HG03060 (cell line): Measurements from ENCODE around the gene MSI2.

Source experiments
- ATAC-seq: cut with Tn5 transposase; IDR thresholded peaks from one replicate; pipeline ENCODE4 v1.9.1; 2021; ENCODE audit warnings: low read depth, moderate number of reproducible peaks; ENCODE audit not compliant: unreplicated experiment

Gene MSI2

DNA sequence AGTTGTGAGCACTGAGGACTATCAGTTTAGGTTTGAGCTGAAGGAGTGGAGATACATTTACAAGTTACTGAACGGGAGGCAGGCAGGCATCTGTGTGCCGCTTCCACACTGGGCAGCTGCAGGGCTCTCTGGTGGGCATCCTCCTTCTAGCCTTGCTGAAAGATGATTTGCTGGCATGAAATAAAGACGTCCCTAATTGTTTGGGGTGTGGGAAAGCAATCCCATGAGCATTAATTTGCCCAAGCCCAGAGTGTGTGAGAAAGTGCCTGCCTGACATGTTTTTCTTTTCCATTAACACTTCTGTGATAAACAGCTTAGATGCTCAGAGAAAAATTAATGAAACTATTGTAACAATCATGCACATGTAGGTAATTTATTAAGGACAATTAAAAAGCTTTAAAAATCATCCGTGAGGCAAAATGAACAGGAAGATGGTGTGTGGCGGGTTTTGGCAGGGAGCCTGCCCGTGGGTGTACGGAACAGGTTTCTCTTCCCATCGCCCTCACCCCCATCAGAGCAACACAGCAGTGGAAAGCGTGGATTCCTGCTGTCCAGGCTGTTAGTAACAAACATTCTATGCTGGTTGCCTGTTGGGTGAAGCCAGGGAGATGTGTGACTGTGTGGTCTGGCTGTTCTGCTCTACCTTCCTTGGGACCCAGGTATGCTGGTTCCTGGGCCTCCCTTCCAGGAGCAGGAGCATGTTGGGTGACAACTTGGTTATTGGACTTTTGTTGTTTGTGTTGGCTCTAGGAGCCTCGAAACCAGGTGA is 191.9 kb downstream of the MSI2 start:
- no peak for ATAC-seq

DNA sequence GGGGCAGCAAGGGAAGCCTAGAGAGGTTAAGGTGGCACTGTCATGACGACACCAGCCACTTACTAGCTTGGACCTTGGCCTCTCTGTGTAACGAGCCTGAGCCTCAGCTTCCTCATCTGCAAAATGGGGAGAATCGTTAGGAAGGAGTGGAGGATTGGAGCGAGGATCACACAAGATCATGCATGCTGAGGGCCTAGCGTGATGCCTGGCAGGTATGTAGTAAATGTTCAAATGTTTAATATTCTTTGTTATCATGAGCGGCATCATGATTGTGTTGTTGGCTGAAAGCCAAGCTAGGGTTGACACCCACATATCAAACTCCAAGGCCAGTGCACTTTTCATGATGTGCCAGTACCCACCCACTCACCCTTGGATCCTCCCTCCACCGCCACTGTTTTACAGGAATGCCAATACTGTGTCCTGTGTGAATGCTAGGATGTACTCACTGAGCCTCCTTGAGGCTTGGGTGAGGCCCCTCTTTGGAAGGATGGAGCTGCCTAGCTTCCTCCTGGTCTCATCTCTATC is 192.5 kb downstream of the MSI2 start:
- no peak for ATAC-seq

DNA sequence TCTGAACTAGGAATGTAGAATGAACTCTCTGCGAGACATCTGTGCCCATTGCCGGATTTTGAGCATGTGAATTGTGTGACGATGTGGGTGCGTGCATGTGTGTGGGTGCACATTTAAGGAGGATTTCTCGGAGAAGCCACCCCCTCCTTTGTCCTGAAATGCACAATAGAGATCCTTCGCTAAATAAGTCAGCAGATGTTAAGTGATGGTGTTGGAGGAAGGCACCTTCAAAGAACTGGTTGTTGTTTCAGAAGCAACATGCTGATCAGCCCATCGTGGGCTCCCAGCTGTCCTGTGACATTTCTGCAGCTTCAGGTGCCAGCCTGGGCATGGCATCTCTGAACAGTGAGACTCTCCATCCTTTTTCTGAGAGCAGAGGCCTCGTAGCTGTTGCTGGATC is 194.9 kb downstream of the MSI2 start:
- ATAC-seq = no peak

DNA sequence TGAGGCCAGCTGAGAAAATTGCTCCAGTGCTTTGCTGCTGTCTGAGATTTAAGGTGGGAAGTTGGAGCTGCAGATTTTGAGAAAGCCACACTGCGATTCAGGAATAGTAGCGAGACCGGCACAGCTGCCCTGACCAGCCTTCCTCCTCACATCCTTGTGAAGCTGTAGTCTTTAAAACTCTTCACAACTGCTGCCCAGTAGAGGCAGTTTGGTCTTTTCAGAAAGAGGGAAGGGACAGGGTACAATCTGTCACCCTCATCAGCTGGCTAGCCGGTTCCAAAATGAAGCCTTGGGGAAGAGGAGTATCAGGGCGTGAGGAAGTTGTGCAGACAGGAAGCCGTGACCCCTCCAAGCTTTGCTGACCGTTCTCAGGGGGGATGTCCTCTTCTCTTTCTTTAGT is 195.3 kb downstream of the MSI2 start:
- ATAC-seq = no peak

DNA sequence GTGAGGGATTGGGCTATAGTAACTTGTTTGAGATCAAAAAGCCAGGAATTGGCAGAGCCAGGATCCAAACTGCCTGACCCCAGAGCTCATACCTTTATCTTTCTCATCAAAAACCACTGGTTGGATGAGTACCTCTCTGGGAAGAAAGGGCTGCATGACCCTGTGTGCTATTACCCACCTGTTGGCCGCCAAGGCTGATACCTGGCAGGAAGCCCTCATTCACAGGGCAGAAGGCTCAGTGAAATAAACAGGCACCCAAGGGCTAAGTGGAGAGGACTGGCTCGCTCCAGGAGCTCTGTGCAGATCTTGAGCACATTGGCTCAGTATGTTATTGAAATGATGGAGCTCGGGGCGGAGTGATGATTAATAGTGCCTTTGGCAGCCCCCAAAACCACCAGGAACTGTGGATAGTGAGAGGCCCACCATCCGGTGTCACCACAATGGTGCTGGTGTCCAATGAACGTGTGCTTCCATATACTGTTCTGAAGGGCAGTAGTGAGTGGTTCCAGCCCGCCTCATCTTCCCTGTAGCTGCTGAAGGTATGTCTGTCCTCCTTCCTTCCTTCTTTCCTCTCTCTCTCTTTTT is 197.6 kb downstream of the MSI2 start:
- no peak for ATAC-seq

- no peak for ATAC-seq
Measured at GRCh38 chr17:57454729-57455062, 198.4 kb downstream of the MSI2 start.

- ATAC-seq = peak; percentile 72
Measured at GRCh38 chr17:57455063-57455914, 199.0 kb downstream of the MSI2 start.

GRCh38 chr17:57456622-57457021 is 200.3 kb downstream of the MSI2 start:
- no peak for ATAC-seq

DNA sequence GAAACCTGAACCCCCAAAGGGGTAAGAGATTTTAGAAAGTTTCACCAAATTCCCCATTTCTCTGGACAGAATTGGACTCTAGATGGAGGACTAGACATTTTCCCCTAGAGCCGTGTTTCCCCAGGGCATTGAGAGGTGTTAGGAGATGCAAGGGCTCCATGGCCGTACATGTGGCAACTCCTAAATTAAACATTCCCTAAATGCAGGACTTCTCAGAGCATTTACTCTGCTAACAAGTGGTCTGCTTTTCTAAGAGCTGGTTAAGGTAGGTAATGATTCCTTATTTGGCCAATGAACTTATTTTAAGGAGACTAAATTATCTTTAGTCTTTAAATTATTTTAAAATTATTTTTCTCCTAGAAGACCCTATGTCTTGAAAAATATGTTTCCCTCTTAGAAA is 200.9 kb downstream of the MSI2 start:
- no peak for ATAC-seq

GRCh38 chr17:57458718-57459285 is 202.5 kb downstream of the MSI2 start:
- no peak for ATAC-seq

DNA sequence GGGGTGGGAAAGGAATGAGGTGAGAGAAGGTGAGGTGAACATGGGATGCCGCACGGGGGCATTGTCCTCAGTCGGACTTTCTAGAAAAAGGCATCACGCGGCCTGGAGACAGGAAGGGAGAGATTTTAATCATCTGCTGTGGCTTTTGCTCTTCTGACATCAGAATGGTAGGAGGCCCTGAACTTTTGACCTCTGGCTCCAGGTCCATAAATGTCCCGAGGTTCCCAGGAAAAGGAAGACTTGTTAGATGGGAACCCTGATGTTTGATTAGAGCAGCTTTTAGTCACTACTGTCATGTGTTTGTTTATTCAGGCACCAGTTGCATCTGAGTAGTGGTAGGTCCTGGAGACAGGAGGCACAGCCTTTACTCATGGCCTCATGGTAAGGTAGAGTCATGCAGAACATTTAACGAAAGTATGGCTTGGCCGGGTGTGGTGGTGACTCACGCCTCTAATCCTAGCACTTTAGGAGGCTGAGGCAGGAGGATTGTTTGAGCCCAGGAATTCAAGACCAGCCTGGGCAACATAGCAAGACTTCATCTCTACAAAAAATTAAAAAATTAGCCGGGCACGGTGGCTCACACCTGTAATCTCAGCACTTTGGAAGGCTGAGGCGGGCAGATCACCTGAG is 203.1 kb downstream of the MSI2 start:
- no peak for ATAC-seq

DNA sequence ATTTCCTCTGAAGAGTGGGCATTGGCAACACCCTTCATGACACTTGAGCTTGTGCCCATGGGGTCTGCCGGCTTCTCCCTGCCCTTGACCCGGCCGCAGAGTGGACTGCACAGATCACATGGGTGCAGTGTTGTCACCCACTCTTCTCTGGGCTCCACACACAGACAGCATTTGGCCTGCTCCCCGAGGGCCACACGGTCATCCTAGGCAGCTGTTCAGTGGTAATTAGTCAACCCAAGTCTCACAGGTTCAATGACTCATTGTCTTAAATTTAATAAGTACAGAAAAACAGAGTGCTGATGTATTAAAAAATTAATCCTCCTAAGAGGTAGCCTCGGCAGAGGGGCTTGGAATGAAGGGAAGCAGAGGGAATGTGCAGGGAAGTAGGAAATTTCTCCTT is 204.8 kb downstream of the MSI2 start:
- no peak for ATAC-seq

DNA sequence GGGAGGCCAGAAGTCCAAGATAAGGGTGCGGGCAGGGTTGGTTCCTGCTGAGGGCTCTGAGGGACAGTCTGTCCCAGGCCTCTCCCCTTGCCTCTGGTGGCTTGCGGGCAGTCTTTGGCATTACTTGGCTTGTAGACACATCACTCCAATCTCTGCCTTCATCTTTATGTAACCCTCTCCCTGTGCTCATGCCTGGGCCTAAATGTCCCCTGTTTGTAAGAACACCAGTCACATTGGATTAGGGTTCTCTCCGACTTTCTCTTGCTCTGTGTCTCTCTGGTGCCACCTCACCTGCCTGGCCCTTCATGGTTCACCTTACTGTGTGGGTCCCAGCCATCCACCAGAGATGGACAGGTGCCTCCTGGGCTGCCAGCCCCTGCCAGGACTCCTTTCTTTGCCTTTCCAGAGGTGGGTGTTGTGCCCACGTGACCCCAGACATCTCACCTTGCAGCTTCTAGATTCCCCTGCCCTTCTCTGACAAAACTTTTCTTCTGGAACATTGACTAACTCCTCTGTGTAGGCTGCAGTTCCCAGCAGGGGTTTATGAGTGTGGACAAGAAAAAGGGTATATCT is 205.8 kb downstream of the MSI2 start:
- ATAC-seq = no peak

GRCh38 chr17:57463103-57463885 is 207.0 kb downstream of the MSI2 start:
- peak; percentile 81 for ATAC-seq

DNA sequence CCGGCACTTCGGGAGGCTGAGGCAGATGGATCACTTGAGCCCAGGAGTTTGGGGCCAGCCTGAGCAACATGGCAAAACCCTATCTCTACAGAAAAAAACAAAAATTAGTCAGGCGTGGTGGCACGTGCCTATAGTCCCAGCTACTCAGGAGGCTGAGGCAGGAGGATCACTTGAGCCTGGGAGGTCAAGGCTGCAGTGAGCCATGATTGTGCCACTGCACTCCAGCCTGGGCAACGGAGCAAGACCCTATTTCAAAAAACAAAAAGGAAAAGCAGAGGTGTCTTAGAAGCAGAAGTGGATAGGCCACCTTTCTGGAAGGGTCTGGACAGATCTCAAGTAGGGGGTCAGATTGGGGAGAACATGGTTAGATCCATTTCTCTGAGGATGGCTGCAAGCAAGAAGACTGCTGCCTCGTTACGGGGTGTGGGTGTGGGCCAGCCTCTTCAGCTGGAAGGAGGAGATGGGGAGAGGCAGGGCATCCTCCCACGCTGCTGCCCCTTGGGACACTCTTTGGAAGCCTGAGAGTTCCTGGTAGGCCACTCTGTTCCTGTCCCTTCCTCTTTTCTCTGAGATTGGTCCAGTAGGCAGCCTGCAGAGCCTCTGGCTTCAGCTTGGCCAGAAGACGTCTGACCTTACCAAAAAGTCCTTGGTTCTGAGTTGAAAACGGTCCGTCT is 208.0 kb downstream of the MSI2 start:
- ATAC-seq = no peak

- ATAC-seq = no peak
Measured at GRCh38 chr17:57465610-57466009, 209.3 kb downstream of the MSI2 start.

DNA sequence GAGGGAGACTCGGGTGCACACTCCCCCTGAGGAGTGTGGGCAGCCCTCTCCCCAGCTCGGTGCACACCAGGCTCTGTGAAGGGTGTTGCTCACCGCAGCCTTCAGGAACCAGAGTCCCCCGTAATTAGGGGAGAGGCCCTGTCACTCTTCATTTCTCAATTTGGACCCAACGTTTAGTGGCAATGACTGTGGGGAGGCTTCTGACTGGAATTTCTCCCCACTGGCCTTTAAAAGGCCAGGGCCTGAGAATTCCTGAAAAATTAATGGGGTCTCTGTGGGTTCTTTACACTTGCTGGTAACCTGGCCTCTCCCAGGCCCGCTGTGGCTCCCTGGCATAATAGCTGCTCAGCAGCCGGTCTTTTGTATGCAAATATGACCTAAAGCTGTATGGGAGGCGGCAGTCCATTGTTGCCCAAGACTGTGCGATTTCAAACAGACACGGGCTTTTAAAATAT is 209.7 kb downstream of the MSI2 start:
- no peak for ATAC-seq

GRCh38 chr17:57466521-57466920 is 210.2 kb downstream of the MSI2 start:
- no peak for ATAC-seq

DNA sequence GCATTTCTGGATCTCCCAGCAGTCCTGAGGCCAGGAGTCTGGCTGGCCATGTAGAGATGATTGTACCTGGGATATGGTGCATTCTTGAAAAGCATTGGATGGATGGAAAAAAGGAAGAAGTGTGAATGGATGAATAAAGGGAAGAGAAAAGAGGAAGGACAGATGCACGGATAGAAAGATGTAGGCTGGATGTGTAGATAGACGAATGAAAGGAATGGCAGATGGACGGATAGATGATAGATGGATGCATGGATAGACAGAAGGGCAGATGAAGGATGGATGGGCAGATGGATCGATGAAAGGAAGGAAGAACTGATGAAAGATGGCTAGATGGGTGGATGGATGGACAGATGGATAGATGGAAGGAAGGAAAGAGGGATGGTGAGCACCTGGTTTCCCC is 210.9 kb downstream of the MSI2 start:
- ATAC-seq = no peak
